GM19239 (cell line): ENCODE measurements around the gene PDGFRB.

Experiments used
- DNase-seq: peaks from one replicate; pipeline ENCODE4 v3.0.0; 2011; ENCODE audit warnings: low spot score; ENCODE audit not compliant: insufficient read length
- FAIRE-seq: peaks from 2 replicates; lab custom pipeline; 2011; peaks lifted over from hg19 to GRCh38; lab: Jason Lieb, UNC

PDGFRB gene

GRCh38 chr5:150183436-150183835, 27.8 kb upstream of the PDGFRB start:
- FAIRE-seq (no peak), DNase-seq (no peak)

DNA sequence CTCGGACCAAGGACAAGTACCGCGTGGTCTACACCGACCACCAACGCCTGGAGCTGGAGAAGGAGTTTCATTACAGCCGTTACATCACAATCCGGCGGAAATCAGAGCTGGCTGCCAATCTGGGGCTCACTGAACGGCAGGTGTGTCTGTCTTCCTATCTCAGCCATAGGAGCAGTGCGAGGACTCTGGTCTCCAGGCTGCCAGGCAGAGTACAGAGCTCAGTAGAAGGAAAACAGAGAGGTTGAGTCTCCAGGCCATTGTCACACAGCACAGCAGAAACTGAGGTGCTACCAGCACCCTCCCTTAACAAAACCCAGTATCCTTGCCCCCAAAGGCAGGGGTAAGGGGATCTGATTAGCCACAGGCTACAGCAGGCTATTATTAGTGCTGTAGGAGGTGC, 27.1 kb upstream of the PDGFRB start:
- FAIRE-seq: no peak

GRCh38 chr5:150181766-150182545, 26.3 kb upstream of the PDGFRB start:
- DNase-seq (no peak), FAIRE-seq (no peak)

More for the DNA sequence above, 27.1 kb upstream of the PDGFRB start:
- no peak for DNase-seq

DNA sequence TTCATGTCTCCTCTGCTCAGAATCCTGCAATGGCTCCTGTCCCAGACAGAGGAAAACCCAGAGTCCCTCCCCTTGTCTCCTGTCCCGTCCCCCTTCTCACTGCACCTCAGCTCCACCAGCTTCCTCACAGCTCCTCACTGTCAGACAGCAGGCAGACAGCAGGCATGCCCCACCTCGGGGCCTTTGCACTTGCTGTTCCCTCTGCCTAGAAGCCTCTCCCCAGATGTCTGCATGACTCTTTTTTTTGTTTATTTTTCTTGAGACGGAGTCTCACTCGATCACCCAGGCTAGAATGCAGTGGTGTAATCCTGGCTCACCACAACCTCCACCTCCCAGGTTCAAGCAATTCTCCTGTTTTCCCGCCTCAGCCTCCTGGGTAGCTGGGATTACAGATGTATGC, 25.4 kb upstream of the PDGFRB start:
- FAIRE-seq: no peak

DNA sequence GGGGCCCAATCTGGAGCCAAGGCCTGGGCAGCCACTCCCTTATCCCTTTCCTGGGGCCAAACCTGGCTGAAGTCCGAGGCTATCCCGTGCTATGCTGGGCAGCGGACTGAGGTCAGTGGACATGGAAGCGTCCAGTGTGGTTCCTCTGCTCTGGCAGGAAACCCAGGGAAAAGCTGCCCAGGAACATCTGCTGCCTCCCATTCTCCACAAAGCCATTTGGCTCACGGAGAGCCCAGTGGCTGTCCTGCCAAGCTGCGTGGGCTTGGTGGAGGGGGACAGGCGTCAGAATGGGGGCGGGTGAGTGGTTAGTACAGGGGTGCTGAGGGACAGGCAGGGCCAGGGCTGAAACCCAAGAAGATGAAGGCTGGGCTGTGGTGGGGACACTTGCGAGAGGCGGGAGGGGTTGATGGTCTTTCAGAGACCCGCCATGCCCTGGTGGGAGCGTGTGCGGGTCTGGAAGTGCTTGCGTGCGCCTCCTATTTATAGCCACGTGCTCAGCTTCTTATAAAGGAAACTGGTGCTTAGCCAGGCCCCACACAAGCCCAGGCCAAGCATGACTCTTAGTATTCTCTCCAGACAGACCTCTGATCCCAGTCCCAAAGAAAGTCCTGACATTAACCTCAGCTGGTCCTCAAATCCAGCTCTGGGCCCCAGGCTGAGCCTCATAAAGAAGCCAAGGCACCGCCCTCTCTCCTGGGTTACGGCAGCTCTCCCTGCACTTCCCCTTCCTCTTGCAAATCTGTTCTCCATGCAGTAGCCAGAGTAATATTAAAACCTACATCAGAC, 24.8 kb upstream of the PDGFRB start:
- no peak for FAIRE-seq
- no peak for DNase-seq

More for the DNA sequence above, 25.4 kb upstream of the PDGFRB start:
- DNase-seq: no peak

DNA sequence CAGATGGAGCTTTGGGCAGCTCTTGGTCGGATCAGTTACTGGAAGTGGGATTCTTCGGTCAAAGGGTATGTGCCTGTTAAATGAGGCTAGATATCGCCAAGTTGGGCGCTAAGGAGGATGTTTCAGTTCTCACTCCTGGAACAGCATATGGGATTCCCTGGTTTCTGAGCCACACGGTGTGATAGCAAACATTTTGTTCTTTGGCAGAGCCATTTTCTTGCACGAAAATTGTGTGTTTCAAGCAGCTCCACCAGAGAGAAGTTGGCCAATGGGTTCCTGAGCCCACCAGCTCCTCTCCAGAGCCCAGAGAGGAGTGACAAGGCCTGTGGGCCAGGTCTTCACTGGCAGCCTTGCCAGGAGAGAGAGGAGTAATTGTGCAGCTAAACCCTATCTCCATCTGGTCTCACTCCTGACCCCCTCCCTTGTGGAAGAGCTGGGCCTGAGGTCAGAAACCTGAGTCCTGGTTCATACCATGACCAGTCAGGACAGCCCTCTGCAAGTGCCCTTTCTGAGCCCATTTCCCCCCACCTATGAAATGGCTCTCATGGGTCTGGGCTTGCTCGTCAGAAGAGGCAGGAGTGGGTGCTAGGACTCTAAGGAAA, 23.5 kb upstream of the PDGFRB start:
- DNase-seq (no peak), FAIRE-seq (no peak)

GRCh38 chr5:150178262-150178661, 22.6 kb upstream of the PDGFRB start:
- FAIRE-seq (no peak), DNase-seq (no peak)

GRCh38 chr5:150177721-150178120, 22.1 kb upstream of the PDGFRB start:
- no peak for DNase-seq

GRCh38 chr5:150176745-150177477, 21.3 kb upstream of the PDGFRB start:
- no peak for FAIRE-seq

More at GRCh38 chr5:150177721-150178120, 22.1 kb upstream of the PDGFRB start:
- no peak for FAIRE-seq

DNA sequence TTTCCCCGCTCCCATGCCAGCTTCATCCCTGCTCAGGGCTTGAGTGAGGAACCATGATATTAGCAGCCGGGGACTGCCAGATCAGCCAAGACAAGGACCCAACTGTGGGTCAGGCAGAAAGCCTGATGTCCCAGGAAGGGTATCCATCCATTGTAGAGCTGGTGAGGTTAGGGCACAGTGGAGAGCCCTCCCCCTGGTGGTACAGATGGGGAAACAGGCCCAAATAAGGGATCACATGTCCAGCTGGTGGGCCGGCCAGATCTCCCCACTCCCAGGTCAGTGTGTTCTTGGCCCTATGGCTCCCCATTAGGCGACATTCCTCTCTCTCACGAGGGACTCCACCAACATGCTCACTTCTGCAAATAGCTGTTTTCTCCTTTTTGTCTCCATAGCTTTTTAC, 19.9 kb upstream of the PDGFRB start:
- FAIRE-seq (no peak), DNase-seq (no peak)

More at GRCh38 chr5:150176745-150177477, 21.3 kb upstream of the PDGFRB start:
- DNase-seq: no peak

GRCh38 chr5:150175076-150175475, 19.4 kb upstream of the PDGFRB start:
- FAIRE-seq (no peak), DNase-seq (no peak)

GRCh38 chr5:150174285-150174684, 18.6 kb upstream of the PDGFRB start:
- no peak for DNase-seq
- no peak for FAIRE-seq

- DNase-seq (no peak), FAIRE-seq (no peak)
Measured at GRCh38 chr5:150173161-150173560, 17.5 kb upstream of the PDGFRB start.

DNA sequence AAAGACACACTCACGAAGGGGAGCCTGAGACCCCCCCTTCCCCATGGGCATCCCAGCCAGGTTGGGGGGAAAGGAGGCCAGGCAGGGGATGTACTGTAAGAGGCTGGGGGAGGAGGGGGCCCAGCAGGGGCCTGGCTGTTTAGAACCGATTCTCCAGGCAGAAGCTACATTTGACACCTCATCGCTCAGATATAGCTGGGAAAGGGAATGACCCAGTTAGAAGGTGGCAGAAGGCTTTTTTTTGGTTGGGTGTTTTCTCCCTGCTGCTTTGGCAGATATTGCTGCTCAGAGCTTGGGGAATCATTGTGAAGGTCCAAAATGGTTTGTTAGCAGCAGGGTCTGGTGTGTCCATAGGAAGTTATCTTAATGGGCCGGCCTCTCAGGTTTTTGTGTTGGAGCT, 16.9 kb upstream of the PDGFRB start:
- DNase-seq (no peak), FAIRE-seq (no peak)

DNA sequence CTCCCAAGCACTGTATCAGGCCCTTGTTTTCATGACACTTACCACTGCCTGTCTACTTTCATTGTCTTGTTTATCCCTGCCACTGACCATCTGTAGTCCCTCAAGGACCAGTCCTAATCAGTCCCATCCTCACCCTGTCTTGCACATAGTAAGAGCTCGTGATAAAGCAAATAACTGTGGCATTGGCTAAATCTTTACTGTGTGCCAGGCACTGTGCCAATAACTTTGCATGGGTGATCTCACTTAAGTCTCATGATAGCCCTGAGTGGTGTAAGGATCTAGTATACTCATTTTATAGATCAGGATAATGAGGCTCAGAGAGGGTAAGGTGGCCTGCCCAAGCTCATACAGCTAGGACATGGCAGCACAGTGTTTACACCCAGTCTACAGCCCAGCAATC, 16.5 kb upstream of the PDGFRB start:
- no peak for DNase-seq
- FAIRE-seq: no peak

- DNase-seq (no peak), FAIRE-seq (no peak)
Measured at GRCh38 chr5:150168864-150169263, 13.2 kb upstream of the PDGFRB start.

GRCh38 chr5:150167908-150168307, 12.3 kb upstream of the PDGFRB start:
- DNase-seq: no peak
- no peak for FAIRE-seq

- no peak for DNase-seq
- FAIRE-seq: no peak
Measured at GRCh38 chr5:150167512-150167850, 11.8 kb upstream of the PDGFRB start.

DNA sequence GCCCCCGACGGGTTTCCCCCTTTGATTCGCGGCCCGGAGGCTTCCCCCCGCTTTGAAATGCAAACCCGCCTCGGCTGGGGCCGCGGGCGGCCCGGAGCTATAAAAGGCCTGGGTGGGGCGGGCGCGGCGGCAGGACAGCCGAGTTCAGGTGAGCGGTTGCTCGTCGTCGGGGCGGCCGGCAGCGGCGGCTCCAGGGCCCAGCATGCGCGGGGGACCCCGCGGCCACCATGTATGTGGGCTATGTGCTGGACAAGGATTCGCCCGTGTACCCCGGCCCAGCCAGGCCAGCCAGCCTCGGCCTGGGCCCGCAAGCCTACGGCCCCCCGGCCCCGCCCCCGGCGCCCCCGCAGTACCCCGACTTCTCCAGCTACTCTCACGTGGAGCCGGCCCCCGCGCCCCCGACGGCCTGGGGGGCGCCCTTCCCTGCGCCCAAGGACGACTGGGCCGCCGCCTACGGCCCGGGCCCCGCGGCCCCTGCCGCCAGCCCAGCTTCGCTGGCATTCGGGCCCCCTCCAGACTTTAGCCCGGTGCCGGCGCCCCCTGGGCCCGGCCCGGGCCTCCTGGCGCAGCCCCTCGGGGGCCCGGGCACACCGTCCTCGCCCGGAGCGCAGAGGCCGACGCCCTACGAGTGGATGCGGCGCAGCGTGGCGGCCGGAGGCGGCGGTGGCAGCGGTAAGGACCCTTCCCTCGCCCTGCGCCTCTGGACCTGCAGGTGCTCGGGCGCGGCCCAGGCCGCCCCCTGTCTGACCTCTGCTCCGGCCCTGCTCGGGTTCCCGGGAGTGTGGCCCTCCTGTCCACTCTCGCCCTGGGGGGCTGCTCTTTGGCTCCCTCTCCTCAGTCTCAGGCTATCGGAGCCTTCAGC, 11.2 kb upstream of the PDGFRB start, which contains the start of gene CDX1:
Gene CDX1, plus strand, starts transcription at position 129 of the 862 bp plus-strand sequence. Its CDS starts 99 bp downstream, at position 228.
- no peak for FAIRE-seq
- DNase-seq: no peak
